ENCODE measurements around the gene CYGB.

The CYGB gene

DNA sequence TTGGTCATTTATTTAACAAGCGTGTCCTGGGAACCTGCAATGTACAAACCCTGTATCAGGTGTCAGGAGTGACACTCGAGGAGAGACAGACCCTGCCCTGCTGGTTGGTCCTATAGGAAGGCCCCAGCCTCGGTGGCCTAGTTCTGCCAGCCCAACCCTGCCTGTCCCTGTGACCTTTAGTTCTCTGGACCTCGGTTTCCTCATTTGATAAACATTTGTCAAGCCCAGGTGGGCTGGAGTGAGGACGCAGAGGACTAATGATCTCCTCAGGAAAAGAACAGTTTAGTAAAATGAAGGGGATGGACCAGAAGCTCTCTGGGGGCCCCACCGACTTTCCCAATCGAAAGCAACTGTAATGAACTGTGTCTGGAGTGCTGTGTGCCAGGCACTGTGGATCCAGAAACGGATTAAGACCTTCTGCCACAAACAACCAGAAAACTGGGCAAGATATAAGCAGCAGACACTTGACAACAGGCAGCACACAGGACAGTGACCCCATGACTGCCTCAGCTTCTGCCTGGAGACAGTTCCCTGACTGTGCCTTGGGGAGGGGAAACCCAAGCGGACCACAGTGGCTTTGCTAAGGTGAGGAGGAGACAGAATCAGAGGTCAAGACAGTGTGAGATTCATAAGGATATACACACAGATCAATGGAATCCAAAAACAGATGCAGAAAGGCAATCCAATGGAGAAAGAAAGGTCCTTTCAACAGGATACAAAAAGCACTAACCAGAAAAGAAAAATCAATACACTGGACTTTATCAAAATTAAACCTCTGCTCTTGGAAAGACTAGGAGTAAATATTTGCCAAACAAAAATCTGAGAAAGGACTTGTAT, 11.1 kb upstream of the CYGB start:
- TF ChIP-seq, protein P1, sequence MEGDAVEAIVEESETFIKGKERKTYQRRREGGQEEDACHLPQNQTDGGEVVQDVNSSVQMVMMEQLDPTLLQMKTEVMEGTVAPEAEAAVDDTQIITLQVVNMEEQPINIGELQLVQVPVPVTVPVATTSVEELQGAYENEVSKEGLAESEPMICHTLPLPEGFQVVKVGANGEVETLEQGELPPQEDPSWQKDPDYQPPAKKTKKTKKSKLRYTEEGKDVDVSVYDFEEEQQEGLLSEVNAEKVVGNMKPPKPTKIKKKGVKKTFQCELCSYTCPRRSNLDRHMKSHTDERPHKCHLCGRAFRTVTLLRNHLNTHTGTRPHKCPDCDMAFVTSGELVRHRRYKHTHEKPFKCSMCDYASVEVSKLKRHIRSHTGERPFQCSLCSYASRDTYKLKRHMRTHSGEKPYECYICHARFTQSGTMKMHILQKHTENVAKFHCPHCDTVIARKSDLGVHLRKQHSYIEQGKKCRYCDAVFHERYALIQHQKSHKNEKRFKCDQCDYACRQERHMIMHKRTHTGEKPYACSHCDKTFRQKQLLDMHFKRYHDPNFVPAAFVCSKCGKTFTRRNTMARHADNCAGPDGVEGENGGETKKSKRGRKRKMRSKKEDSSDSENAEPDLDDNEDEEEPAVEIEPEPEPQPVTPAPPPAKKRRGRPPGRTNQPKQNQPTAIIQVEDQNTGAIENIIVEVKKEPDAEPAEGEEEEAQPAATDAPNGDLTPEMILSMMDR (IDR thresholded peaks at IDR 0.05; ENCODE audit: low read depth, low read length), result no peak
- DNase-seq (ENCODE audit: extremely low read depth, low read depth), result no peak

DNA sequence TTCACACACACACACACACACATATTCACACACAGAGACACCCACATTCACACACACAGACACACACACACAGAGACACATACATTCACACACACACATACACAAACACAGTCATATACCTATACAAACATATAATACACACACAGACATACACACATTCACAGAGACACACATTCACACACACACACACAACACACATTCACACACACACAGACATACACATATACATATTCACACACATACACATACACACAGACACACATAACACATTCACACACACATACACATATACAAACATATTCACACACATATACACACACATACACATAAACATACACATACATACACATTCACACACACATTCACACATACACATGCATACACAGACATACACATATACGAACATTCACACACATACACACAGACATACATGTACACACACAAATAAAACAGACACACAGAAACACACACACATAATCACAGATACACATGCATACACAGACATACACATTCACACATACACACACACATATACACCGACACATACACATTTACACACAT, 10.2 kb upstream of the CYGB start:
- no peak for DNase-seq (ENCODE audit: extremely low read depth, low read depth)
- TF ChIP-seq, protein P1 (IDR thresholded peaks at IDR 0.05; ENCODE audit: low read depth, low read length), result no peak

DNA sequence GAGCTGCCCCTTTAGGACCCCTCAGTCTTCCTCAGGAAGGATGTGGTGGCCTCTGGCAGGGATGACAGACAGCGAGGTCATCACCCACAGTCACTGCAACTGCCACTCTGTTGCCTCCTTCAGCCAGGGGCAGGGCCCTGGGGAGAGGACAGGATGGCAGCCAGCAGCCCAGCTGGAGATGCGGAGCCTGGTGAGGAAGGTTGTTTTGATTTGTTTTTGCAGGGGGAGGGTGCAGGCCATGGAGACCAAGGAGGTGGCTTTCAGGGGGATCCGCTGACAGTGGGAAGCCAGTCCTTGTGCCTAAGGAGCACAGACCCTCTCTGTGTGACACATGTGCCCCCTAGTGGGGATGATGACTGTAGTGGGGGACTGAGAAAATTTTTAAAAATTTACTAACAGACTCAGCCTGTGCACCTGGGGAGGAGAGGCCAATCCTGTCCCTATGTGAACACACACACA, 9.7 kb upstream of the CYGB start:
- TF ChIP-seq, protein P1 (IDR thresholded peaks at IDR 0.05; ENCODE audit: low read depth, low read length), result peak; percentile 76
- no peak for DNase-seq (ENCODE audit: extremely low read depth, low read depth)

DNA sequence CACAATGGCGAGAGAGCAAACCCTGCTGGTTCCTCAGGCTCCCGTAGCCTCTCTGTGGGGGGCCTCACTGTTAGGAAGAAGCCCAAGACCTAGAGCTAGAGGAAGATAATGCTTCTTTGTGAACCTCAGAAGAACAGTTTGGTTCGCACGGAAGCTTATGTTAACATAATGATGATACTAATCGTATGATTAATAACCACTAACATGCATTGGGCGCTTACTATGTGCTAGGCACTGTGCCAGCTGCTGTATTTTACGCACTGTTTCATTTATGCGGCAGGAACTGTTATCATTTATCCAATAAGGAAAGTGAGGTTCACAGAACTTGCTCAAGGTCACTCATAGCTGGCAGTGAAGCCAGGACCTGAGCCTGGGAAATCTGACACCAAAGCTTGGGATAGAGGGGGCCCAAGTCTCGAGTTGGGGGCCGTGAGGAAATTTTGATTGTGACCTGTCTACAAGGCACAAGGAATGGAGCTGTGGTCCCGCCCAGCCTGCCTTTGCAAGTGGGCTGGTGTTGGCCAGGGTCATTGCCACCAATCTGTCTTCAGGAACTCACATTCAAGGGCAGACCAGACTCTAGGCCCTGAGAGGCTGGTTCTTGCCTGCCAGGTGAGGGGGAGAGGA, 9.2 kb upstream of the CYGB start:
- TF ChIP-seq, protein P1 (IDR thresholded peaks at IDR 0.05; ENCODE audit: low read depth, low read length), result no peak
- peak; percentile 84 for DNase-seq (ENCODE audit: extremely low read depth, low read depth)

DNA sequence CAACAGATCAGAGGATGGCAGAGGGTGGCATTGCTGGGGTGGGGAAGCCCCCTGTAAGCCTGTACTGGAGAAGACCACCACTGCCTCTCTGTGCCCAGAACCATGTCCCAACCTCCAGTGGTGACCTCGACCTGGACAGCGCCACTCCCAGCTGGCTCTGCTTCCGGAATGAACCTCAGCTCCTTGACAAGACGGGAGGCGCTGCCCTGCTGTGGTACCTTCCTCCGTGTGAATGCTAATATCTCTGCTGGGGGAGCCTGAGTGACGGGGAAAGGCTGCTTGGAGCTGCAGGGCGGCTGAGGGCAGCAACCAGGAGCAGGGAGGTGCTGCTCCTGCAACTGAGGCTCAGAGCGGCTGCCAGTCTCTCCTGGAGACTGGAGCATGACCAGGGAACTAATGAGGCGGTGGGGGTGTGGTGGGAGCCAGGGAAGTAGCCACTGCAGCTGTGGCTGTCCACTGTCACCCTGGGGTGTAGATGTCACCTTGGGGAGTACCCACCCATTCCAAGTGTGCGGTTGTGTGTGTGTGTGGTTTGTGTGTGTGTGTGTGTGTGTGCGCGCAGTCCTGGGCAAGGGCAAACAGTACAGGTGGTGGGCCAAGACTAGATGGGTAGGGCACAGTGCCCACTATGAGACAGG, 8.5 kb upstream of the CYGB start:
- no peak for DNase-seq (ENCODE audit: extremely low read depth, low read depth)

DNA sequence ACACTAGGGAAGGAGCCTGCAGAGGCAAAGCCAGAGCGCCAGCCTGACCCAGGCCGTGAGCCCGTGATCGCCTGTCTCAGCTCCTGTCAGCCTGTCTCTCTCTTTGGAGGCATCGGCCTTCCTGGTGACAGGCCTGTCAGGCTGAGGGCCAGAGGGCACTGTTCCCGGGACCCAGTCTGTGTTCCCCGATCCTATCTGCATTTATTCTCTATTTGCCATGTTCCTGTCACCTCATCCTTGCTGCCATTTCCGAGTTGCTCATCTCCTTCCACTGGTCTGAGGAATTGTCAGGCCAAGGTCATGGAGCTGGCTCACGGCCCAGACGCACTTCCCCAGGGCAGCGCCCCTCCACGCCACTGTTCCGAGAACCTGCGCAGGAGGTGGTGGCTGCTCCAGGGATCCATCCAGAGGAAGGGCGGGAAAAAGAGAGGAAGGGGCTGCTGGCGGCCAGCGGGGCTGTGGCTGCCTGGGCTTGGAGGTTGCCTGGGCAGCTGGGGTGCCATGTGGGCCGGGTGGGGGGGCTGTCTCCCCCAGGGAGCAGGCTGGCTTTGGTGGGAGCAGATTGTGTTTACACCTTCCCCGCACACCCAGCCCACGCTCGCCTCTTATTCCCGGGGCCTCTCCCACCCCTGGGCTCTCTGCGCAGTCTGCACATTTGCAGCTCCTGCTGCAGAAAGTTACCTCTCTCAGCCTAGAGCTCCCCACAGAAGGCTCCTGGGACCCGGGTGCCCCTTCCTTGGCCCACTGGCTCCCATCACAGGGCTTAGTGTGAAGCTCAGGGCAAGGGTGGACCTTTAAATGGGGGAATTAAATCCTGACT, 7.2 kb upstream of the CYGB start:
- no peak for DNase-seq (ENCODE audit: extremely low read depth, low read depth)
- TF ChIP-seq, protein P1 (IDR thresholded peaks at IDR 0.05; ENCODE audit: low read depth, low read length), result no peak

More for the DNA sequence above, 8.5 kb upstream of the CYGB start:
- TF ChIP-seq, protein P1 (IDR thresholded peaks at IDR 0.05; ENCODE audit: low read depth, low read length), result no peak

Measured in AG09319 (cell line).